Measurements from ENCODE around the gene PSMD5. TPM values are rescaled to one million over a fixed set of nuclear protein-coding genes. Genes with fewer than 3 reads are reported as not detected.

Gene PSMD5
- total and polyA plus RNA-seq, 9 of the 15 experiments (the other 6 are each of a cell fraction or from before 2014, with no cell fraction given), result 46.4 to 148 (median 76.3) TPM

DNA sequence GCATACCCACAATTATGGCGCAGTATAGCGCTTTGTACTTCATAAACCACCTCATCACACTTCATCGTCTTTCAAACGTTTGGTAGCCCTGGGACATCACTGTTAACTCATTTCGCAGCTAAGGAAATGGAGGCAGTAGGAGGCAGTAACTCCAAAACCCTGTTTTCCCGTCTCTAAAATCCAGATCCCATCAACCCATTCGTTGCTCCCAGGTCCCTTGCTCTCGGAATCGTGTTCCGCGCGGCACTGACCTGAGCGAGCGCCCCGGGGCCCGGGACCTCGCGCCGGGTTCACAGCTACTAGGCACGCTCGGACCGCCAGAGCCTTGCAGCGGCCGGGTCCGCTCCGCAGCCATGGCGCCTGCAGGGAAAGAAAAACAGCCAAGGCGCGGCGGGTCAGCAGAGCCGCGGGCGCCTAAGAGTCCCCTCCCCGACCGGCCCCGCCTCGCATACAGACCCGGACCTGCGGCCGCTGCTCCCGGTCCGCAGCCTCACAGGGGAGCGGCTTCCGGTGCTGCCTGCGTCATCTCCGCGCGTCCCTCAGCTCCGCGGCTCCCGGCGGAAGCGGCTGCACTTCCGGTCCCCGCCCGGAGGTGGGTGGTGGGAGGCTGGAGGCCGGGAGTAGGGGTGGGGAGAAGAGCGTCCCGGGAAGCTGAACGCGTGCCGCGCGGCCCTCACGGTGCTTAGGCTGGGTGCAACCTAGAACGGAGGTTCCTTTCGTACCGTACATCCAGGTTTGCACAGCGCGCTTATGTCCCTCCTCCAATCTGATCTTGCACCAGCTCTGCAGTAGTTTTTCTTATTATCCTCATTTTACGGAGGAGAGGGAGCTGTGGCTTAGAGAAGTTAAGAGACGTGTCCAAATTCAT, 49.6 kb downstream of the PSMD5 start, which contains the start of gene FBXW2 (continued):
- TF ChIP-seq, protein P1, sequence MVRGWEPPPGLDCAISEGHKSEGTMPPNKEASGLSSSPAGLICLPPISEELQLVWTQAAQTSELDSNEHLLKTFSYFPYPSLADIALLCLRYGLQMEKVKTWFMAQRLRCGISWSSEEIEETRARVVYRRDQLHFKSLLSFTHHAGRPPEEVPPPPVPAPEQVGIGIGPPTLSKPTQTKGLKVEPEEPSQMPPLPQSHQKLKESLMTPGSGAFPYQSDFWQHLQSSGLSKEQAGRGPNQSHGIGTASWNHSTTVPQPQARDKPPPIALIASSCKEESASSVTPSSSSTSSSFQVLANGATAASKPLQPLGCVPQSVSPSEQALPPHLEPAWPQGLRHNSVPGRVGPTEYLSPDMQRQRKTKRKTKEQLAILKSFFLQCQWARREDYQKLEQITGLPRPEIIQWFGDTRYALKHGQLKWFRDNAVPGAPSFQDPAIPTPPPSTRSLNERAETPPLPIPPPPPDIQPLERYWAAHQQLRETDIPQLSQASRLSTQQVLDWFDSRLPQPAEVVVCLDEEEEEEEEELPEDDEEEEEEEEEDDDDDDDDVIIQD (CRISPR knock-in tag; IDR thresholded peaks at IDR 0.05), result peak; percentile 68; the same call in 1 of the 2 replicates
- TF ChIP-seq PKNOX1 (IDR thresholded peaks at IDR 0.05) (peak; percentile 64), ZNF197 (CRISPR knock-in tag; IDR thresholded peaks at IDR 0.05; ENCODE audit: low read depth) (no peak), ZNF140 (CRISPR knock-in tag; IDR thresholded peaks at IDR 0.05) (no peak), KHSRP (IDR thresholded peaks at IDR 0.05) (peak; percentile 71), CBX5 (IDR thresholded peaks at IDR 0.05; ENCODE audit: borderline replicate concordance, low read depth) (no peak), MYC (IDR thresholded peaks at IDR 0.05; ENCODE audit: low read depth, low read length) (peak; percentile 98), MYC (CRISPR knock-in tag; IDR thresholded peaks at IDR 0.05; ENCODE audit: borderline replicate concordance, low read depth) (peak; percentile 83; the same call in 1 of the 2 replicates), RNF2 (IDR thresholded peaks at IDR 0.05) (peak; percentile 82), ZKSCAN1 (IDR thresholded peaks at IDR 0.05; ENCODE audit: low read depth, low read length) (peak; percentile 62; the same call in 1 of the 2 replicates), MEF2D (tag; conservative IDR thresholded peaks at IDR 0.05; ENCODE audit: low read depth) (no peak), CTCF (IDR thresholded peaks at IDR 0.05 in 2 of 3, conservative IDR thresholded peaks at IDR 0.05 in 1 of 3; ENCODE audit: insufficient read depth in 2 of 3, low read depth in 1 of 3, low read length in 3 of 3) (peak in 1 of 3 experiments; percentile 5; a peak in 1 of 6 replicates), PRMT5 (CRISPR knock-in tag; IDR thresholded peaks at IDR 0.05) (no peak), ZNF707 (CRISPR knock-in tag; conservative IDR thresholded peaks at IDR 0.05) (no peak), PHB (CRISPR knock-in tag; IDR thresholded peaks at IDR 0.05) (peak; percentile 98), ZBTB8A (IDR thresholded peaks at IDR 0.05; ENCODE audit: partially characterized antibody) (no peak), ZZZ3 (IDR thresholded peaks at IDR 0.05) (no peak; the same call in 1 of the 2 replicates)
- TF ChIP-seq, protein P2, sequence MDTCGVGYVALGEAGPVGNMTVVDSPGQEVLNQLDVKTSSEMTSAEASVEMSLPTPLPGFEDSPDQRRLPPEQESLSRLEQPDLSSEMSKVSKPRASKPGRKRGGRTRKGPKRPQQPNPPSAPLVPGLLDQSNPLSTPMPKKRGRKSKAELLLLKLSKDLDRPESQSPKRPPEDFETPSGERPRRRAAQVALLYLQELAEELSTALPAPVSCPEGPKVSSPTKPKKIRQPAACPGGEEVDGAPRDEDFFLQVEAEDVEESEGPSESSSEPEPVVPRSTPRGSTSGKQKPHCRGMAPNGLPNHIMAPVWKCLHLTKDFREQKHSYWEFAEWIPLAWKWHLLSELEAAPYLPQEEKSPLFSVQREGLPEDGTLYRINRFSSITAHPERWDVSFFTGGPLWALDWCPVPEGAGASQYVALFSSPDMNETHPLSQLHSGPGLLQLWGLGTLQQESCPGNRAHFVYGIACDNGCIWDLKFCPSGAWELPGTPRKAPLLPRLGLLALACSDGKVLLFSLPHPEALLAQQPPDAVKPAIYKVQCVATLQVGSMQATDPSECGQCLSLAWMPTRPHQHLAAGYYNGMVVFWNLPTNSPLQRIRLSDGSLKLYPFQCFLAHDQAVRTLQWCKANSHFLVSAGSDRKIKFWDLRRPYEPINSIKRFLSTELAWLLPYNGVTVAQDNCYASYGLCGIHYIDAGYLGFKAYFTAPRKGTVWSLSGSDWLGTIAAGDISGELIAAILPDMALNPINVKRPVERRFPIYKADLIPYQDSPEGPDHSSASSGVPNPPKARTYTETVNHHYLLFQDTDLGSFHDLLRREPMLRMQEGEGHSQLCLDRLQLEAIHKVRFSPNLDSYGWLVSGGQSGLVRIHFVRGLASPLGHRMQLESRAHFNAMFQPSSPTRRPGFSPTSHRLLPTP (IDR thresholded peaks at IDR 0.05; ENCODE audit: borderline replicate concordance, extremely low read depth, insufficient read length), result no peak
- TF ChIP-seq, protein P3, sequence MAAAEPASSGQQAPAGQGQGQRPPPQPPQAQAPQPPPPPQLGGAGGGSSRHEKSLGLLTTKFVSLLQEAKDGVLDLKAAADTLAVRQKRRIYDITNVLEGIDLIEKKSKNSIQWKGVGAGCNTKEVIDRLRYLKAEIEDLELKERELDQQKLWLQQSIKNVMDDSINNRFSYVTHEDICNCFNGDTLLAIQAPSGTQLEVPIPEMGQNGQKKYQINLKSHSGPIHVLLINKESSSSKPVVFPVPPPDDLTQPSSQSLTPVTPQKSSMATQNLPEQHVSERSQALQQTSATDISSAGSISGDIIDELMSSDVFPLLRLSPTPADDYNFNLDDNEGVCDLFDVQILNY (CRISPR knock-in tag; IDR thresholded peaks at IDR 0.05), result no peak; the same call in 1 of the 2 replicates
